AG08396 (cell line): ENCODE data around the gene UBN1.

Experiments used
- DNase-seq: peaks from one replicate; pipeline ENCODE4 v3.0.0; 2012; ENCODE audit warnings: low spot score, mixed read lengths

Gene UBN1

DNA sequence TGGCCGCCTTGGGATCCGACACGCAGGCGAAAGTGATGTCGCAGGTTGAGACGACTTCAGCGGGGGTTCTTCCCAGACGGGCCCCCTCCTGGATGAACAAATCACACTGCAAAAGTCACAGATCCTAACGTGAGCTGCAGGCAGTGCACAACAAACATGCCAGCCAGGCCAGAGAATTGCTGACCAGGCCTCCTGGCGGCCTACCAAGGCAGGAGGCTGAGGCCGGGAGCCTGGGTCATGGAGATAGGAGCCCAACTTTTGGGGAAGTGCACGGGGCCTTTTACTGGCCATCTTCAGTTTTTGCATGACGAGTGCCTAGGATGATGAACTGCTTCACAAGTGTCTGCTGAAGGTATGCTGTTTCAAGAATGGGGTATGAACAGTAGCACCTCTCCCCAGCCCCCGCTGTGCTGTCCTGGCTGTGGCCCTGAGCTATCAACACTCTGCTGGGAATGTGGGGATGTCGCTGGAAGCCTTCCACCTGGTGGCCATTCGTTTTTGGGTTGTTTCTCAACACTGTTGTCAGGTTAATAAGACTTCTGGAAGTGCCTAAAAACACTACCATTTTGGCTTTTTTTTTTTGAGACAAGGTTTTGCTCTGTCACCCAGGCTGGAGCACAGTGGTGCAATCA, 32.6 kb upstream of the UBN1 start:
- DNase-seq: no peak

DNA sequence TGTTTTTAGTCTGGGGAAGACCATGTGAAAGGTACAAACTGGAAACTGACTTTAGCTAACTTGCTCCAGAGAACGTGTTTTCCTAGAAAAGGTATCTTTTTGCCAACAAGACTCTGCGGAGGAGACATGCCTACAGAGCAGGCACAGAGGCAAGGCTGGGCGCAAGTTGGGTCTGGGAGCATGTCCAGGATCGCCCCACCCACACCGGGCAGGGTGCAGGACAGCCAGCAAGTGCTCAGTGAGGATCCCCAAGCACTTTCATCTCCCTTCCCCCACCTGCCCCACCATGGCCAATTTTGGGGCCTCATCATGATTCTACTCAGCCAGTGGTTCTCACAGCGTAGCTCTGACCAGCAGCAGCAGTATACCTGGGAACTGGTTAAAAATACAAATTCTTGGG, 26.6 kb upstream of the UBN1 start:
- no peak for DNase-seq

DNA sequence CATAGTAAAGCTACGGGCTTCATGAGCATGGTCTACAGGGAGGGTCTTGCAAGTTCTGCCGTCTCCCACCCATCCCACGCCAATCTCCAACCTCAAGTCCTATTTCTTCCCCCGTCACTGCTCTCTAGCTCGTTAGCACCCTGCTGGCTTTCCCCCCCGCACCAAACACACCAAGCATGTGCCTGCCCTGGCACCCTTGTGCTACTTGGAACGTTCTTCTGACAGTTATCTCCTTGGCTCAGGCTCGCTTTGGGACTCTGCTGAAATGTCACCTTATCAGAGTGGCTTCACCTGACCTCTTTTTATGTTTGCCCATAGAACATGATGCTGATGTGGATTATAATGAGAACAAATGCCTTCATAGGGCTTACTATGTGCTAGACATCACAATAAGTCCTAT, 22.1 kb upstream of the UBN1 start:
- no peak for DNase-seq

DNA sequence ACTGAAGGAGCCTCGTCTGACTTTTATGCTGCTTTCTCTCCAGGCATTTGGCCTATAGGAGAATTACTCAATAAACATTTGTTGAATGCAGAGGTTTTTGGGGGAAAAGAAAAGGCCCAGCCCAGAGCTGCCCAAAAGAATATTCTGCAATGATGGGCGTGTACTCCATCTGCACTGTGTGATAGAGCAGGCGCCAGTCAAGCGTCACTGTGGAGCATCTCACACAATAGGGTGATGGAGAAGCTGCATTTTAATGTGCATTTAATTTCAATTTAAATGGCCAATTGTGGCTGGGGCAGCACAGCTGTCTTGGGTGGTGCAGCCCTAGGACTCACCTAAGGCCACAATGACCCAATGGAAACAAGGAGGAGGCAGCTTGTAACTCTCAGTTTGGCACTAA, 20.8 kb upstream of the UBN1 start:
- DNase-seq: no peak

DNA sequence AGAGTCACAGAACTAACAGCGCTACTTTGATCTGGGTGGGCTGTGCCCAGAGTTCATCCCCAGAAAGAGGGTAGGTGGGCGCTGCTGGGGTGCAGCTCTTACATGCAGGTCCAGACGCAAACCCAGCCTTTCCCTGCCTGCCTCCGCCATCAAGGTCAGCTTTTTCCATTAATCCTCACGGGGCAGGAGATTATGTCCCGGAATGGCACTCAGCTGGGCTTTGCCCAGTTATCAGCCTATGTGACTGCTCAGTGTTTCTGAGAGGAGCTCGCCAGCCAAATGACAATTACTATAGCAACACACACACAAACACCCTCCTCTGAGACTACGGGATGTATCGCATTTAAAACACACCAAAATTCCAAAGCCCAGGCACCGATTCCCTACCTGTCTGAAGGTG, 20.3 kb upstream of the UBN1 start:
- DNase-seq: no peak

DNA sequence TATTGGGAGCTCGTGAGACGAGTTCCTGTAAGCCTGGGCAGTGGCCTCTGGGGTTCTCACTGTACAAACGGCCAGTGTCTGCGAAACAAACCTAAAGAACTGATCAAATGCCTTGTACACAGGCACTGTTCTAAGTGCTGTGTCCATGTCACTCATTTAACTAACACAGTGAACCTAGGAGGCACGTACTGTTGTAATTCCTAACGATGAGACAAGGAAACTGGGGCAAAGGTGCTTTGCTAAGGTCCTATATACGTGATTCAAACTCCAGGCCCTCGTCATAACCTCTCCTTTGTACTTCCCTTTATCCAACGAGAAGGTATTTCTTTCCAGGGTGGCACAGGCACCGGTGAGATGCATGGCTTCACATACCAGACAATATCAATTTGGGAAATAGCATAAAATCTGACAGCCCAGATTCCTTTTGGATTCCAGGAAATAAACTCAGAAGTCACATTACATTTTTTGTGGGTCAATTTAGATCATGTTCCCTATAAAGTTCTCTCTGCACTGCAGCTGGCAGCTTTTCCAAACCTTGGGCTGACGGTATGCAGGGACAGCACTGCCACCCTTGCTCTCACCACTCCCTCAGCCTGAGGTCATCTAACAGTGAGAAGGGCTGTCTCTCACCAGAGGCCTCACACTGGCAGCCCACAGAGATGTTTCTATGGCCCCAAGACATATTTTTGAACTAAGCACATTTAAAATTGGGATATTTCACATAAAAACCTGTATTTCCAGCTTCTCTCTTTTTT, 18.5 kb upstream of the UBN1 start:
- no peak for DNase-seq

DNA sequence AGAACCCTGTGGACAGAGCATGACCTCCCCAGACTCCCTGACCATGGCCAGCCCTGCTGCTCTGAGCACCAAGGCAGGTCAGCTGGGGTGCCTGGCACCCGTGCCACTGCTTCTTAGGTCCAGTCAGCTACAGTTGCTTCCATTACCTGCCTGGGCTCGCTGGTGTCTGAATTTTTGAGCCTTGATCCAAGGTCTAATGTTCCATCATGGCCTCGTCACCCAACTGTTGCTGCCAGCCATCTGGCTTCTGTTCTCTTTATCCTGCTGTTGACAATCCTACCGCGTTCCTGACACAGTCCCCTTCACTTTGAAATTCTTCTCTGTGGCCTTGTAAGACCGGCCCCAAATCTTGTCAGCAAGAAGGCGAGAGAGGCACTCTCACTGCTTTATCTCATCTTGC, 16.9 kb upstream of the UBN1 start:
- DNase-seq: no peak

DNA sequence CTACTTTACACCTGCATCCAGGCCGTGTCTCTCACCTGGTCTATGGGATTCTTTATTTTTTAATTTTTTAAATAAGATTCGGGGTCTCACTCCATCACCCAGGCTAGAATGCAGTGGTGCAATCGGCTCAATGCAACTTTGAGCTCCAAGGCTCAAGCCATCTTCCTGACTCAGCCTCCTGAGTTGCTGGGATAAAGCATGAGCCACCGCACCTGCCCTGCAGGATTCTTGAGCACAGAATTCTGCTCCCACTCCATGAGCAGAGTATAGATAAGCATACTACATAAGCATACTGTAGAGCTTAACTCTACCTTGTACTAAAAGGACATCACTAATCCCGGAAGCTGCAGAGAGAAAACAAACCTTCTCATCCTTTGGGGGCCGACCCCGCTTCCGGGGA, 15.7 kb upstream of the UBN1 start:
- DNase-seq: no peak

DNA sequence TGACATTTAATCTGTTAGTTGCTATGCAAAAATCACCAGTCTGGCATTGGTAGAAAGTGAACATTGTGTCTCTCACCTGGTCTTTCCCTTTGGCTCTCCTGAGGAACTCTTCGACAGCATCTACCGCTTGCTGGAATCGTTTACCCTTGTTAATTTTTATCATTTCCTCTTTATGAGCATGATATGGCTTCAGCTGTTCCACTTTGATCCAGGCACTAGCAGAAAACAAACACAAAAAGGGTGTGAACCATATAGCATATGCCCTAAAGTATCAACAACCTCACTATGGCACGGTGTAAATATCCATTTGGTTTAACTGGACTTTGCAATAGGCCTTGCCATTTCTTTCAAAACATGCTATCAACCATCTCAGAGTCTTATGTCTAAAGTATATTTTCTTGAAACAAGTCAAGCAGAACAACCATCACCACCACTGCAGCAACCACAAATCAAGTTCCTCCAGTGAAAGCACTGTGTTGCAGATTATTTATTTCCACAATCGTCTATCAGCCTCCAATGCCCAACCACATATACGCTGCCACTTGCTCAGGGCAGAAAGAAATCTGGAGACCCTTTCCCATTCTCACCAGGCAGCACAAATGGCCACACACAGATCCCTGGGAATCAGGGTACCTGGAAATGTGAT, 14.5 kb upstream of the UBN1 start:
- no peak for DNase-seq

DNA sequence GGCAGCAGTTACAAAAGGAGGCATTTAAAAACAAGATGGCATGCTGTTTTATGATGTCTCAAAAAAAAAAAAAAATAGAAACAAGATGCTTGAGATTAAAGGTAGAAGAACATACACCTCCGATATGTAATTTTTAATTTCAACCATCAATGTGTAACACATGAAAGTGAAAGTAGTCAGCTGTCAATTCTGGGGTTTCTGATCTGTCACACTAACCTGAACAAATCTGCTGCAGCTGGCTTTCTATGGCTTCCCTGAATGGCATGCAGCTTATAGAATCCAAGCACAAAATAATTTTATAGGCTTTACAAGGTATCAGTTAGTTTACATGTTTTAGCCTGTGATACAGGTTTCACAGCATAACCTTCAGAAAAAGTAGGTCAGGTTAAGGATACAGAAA, 13.7 kb upstream of the UBN1 start:
- DNase-seq: no peak

DNA sequence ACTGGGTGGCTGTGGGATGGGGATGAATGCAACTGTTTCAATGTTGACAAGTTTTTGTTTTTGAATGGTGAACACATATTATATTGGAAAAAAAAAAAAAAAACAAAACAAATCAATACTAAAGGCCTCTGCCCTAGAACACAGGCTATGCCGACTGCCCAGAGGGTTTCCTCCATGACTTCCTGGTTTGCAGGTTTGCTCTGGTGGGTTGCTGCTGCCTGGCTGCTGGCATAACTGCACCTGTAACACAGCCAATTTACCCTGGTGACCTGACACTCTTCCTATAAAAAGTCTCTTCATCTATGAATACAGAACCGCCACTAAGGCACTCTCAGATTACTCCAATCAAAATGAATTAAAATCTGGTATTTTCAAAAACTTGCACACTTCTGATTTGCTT, 10.6 kb upstream of the UBN1 start:
- DNase-seq: no peak

DNA sequence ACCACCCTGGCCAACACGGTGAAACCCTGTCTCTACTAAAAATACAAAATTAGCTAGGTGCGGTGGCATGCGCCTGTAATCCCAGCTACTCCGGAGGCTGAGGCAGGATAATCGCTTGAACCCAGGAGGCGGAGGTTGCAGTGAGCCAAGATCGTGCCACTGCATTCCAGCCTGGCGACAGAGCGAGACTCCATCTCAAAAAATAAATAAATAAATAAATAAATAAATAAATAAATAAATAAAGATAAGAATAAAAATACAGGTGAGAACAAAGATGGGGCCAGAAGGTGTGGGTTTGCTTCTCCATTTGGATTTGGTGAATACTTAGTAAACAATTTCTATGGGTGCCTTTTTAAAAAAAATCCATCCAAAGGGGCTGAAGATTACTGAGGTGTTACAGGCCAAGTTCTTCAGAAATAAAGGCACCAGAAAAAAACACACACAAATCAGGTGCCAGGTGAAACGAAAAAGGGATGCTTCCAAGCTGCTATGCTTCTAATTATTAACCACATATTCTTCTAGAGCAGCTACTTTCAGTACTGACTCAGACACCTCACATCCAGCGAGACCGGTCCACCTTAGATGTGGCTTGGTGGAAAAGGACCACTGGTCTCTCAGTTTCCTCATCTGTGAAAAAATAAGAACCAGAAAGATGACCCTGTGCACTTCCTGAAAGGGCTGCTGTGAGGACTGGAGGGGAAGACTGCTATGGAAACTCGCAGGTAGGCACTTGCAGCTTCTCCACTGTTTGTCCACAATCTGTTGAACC, 9.4 kb upstream of the UBN1 start:
- no peak for DNase-seq

DNA sequence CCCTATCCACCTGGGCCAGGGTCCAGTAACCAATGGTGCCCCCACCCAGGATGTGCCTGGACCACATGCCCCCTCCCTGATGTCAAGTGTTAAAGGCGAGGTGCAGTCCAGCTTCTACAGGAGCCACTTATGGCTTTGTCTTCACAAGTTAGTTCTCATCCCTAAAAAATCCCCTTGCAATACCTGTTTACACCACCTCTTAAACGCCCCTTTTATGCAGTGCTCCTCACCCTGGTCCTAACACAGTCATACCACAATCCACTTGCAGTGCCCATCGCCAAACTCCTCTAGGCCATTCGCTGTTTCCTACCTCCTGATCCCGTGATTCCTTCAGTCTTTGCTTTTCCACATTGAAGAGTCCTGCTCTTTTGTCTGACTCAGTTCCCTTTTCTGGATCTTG, 7.3 kb upstream of the UBN1 start:
- no peak for DNase-seq

DNA sequence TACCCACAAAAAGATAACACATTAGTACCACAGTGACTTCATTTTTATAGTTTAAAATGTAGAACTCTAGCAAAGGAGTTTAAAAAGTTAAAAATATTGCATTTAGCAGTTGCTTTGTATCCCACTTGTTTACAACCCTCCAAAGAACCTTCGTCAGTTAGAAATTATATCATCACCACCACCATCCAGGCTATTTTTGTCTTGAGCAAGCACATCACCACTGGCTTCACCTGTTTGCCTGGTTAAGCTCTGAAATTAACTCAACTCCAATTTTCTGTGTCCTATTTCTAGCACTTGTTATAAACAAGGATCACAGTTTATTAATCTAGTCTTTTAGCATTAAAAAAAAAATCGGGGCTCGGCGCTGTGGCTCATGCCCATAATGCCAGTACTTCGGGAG, 6.3 kb upstream of the UBN1 start:
- DNase-seq: no peak

DNA sequence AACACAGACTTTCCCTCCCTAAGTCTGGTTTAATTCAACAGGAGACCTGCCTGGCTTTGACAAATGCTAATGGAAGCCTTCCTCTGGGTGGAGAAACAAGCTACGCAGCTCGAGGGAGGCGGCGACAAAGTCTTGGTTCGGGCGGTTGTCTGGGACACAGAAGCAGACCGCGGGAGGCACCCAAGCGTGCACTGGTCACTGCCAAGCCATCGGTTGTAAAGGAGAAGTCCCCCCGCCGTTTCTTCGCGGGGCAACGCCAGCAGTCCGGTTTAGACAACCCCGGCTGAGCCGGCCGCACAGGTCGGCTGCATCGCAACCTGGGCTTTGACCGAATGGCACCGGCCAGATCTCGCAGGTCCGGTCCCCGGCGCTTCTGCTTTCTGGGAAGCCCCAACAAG, 779 bp upstream of the UBN1 start:
- DNase-seq: peak; percentile 62

DNA sequence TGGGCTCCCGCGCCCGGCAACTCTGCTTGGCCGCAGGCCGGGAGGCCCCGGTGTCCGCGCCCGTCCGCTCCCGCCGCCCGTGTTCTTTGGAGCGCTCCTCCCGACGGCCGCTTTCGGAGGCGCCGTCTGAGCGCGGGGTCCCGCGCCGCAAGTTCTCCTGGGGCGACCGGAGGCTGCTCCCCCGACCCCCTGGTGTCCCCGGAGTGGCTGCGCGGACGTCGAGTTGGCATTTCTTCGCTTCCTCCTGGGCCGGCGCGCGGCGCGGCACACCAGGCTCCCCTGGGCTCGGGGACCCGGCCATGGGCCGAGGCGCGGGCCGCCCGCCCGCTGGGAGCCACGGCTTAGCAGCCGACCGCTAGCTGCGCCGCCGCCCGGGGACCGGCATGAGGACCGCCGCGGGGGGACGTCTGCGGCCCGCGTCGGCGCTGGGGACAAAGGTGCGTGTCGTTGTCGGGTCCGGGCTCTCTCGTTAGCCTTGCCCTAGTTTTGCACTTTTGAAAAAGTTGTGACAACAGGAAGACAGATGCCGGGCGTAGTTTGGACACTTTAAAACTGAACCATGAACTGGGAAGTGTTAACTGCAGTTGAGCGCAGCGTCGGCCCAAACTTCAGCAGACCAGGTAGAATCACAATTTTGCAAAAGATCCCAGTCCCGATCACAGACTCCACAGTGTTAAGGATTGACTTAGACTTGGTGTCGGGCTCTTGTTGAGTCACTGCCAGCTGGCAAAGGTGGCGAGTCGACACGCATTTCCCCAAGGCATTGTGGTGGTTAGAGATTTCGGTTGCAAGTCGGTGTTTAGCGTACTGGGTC, 700 bp downstream of the UBN1 start:
- DNase-seq: peak; percentile 59

DNA sequence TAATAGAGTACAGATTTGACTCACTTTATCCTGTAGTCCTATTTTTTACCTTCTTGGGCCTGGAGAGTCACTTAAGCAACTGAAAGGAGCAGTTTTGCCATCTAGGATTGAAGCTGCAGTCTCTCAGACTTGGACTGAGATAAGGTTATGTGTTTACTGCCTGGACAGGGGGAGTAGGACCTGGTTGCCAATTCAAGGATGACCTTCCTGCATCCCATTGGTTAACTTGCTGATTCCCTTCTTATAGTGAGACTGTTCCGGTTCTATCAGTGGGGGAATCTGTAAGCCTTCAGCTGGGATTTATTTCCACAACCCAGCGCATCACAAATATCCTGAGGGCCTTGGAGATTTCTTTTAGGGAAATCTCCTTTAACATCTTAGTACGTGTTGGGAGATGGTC, 2.9 kb downstream of the UBN1 start:
- no peak for DNase-seq

DNA sequence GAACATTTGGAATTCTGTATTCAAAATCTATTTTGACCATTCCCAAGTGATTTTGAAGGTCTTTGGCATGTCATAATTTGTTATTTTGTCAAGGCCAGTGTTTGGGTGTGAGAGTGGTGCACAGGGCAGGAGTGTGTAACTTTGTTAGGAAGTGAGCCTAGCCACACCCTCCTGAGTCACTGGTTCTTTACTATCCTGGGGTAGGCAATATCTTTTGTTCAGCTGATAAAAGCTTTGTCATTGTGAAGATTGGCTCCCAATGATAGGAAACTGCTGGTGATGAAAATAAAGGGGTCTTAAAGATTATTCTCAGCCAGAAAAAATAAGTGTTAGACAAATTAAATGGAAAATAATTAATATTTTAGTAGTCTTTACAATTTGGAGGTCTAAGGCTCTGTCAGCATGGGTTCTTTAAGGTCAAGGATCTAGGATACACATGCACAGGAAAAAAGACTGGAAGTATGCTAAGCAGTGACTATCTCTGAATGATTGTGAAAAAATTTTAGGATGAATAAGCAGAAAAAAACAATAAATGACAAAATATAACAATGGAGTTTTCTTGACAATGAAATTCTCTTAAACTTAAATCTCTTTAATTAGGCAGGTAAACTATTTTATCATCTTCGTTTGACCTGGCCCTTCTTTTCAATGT, 5.1 kb downstream of the UBN1 start:
- peak; percentile 51 for DNase-seq

DNA sequence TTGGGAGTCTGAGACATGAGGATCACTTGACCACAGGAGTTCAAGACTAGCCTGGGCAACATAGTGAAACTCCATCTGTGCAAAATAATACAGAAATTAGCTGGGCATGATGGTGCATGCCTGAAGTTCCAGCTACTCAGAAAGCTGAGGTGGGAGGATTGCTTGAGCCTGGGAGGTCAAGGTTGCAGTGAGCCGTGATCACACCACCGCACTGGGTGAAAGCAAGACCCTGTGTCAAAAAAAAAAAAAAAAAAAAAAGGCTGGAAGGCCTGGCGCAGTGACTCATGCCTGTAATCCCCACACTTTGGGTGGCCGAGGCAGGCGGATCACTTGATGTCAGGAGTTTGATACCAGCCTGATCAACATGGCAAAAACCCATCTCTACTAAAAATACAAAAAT, 8.1 kb downstream of the UBN1 start:
- no peak for DNase-seq

DNA sequence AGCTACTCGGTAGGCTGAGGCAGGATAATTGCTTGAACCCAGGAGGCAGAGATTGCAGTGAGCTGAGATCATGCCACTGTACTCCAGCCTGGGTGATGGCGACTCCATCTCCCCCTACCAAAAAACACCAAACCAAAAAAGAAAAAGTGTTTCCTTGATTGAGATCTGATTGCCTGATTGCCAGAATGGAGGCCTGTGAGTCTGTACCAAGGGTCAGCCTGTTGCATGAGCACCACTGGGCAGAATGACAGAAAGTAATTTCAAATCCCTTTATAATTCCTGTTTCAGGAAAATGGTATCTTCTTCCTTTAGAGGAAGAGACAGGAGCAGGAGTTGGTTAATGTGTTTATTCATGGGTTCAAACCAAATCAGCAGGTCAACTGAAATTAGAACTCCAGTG, 8.5 kb downstream of the UBN1 start:
- DNase-seq: no peak

DNA sequence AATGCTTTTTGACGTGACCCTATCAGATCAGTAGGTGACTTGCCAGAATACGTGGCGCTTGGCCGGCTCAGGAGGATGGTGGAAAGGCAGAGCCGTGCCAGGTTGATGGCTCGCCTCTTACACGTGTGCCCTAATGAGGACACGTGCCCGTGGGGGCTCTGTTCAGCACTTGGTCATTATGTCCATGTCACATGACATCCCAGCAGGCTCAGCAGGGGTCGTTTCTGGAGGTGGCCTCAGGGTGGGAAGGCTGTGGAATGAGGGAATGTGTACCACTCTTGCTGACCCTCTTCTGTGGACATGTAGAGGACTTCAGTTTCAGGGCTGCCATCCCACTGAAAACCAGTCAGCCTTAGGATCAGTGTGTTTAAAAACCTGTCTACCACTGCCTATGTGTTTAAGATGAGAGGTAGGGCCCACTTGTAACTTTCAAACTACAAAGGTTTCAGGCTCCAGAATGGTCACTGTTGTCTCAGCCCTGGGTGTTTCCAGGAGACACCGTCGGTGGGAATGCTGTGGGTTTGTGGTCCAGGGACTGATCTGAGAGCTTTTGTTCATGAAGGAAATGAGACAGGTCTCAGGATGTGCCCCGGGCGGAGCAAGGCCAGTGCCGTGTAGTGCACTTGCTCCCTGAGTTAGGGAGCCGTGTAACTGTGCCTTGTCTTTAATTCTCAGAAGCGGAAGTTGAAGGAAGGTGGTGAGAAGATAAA, 12.1 kb downstream of the UBN1 start:
- no peak for DNase-seq
